NCI-H526 treated with DMSO at 0.1 percent for 48 hours (cell line): ENCODE measurements around the gene GALNT18.
A peak's percentile ranks its signal among the peaks of the same experiment; 100 is the strongest.

ENCODE experiments used
- DNase-seq: peaks from one replicate; lab custom pipeline; 2025; lab: John Stamatoyannopoulos, UW

GALNT18 gene

GRCh38 chr11:11499300-11499699 is 122.5 kb downstream of the GALNT18 start:
- DNase-seq, result no peak

GRCh38 chr11:11498195-11498594 is 123.6 kb downstream of the GALNT18 start:
- DNase-seq, result no peak

- no peak for DNase-seq
Measured at GRCh38 chr11:11496879-11497278, 124.9 kb downstream of the GALNT18 start.

GRCh38 chr11:11494348-11494747 is 127.5 kb downstream of the GALNT18 start:
- no peak for DNase-seq

- DNase-seq, result no peak
Measured at GRCh38 chr11:11493698-11494097, 128.1 kb downstream of the GALNT18 start.

- DNase-seq, result no peak
Measured at GRCh38 chr11:11491589-11491988, 130.2 kb downstream of the GALNT18 start.

GRCh38 chr11:11491014-11491413 is 130.8 kb downstream of the GALNT18 start:
- no peak for DNase-seq

GRCh38 chr11:11486423-11486822 is 135.4 kb downstream of the GALNT18 start:
- no peak for DNase-seq

GRCh38 chr11:11486002-11486401 is 135.8 kb downstream of the GALNT18 start:
- DNase-seq, result no peak

- no peak for DNase-seq
Measured at GRCh38 chr11:11483627-11484026, 138.2 kb downstream of the GALNT18 start.

- DNase-seq, result no peak
Measured at GRCh38 chr11:11482730-11483129, 139.1 kb downstream of the GALNT18 start.

- DNase-seq, result no peak
Measured at GRCh38 chr11:11481371-11481770, 140.4 kb downstream of the GALNT18 start.

GRCh38 chr11:11480971-11481370 is 140.8 kb downstream of the GALNT18 start:
- DNase-seq, result no peak

GRCh38 chr11:11478687-11479086 is 143.1 kb downstream of the GALNT18 start:
- no peak for DNase-seq

GRCh38 chr11:11477695-11478420 is 143.9 kb downstream of the GALNT18 start:
- DNase-seq, result no peak

GRCh38 chr11:11476971-11477645 is 144.7 kb downstream of the GALNT18 start:
- DNase-seq, result no peak

GRCh38 chr11:11476499-11476898 is 145.3 kb downstream of the GALNT18 start:
- no peak for DNase-seq

- no peak for DNase-seq
Measured at GRCh38 chr11:11472106-11472505, 149.7 kb downstream of the GALNT18 start.

GRCh38 chr11:11471201-11471600 is 150.6 kb downstream of the GALNT18 start:
- DNase-seq, result no peak

GRCh38 chr11:11468954-11469353 is 152.9 kb downstream of the GALNT18 start:
- no peak for DNase-seq

GRCh38 chr11:11467312-11467711 is 154.5 kb downstream of the GALNT18 start:
- DNase-seq, result no peak

GRCh38 chr11:11464555-11464954 is 157.2 kb downstream of the GALNT18 start:
- no peak for DNase-seq

- DNase-seq, result peak; percentile 95
Measured at GRCh38 chr11:11463405-11463804, 158.4 kb downstream of the GALNT18 start.

GRCh38 chr11:11461473-11461872 is 160.3 kb downstream of the GALNT18 start:
- no peak for DNase-seq
